Large intestine (tissue), 3 donors: ENCODE measurements around the gene ITPK1. TPM values are rescaled to one million over a fixed set of nuclear protein-coding genes. Genes with fewer than 3 reads are reported as not detected.

Experiments used
- DNase-seq, 2 donors: peaks; one replicate each; pipeline versions ENCODE4 v3.0.0 to v3.0.0-alpha.2; 2013
- H3K27ac ChIP-seq: one replicate; pipeline ENCODE4 v1.5.1; 2013; ENCODE audit warnings: low read length
- H3K27me3 ChIP-seq: 2 replicates; pipeline ENCODE4 v1.6.1; 2013; ENCODE audit warnings: low read length; ENCODE audit not compliant: control insufficient read depth, insufficient read depth
- H3K36me3 ChIP-seq: 2 replicates; pipeline ENCODE4 v1.6.1; 2013; ENCODE audit warnings: low read length; ENCODE audit not compliant: control insufficient read depth, insufficient read depth
- H3K4me1 ChIP-seq: one replicate; pipeline ENCODE4 v1.6.1; 2013; ENCODE audit warnings: low read length; ENCODE audit not compliant: control insufficient read depth, insufficient read depth
- H3K4me3 ChIP-seq: one replicate; pipeline ENCODE4 v1.5.1; 2013; ENCODE audit warnings: low read length
- H3K9me3 ChIP-seq: one replicate; pipeline ENCODE4 v1.6.1; 2013; ENCODE audit warnings: mild to moderate bottlenecking, low read depth, low read length, moderate library complexity; ENCODE audit not compliant: control insufficient read depth
- WGBS: methylation state at CpG from one replicate; pipeline ENCODE4 v1.1.5; 2013; ENCODE audit warnings: low lambda C conversion rate; ENCODE audit not compliant: insufficient coverage; 5-methylcytosine and 5-hydroxymethylcytosine counted together
- polyA plus RNA-seq: library from polyadenylated mRNA; unstranded; fragments of 120-200 nt; gene quantifications from one replicate; pipeline ENCODE4 v1.2.1, GENCODE V29; 2013

ITPK1 gene
- polyA plus RNA-seq, 1 donor = 139 TPM

GRCh38 chr14:92907316-92907911 lies 208.3 kb downstream of the ITPK1 start:
- no peaks in the 10 kb centered on the region for H3K36me3 ChIP-seq
- H3K4me1 ChIP-seq = no peaks in the 10 kb centered on the region
- WGBS = 83% methylated on average over 1 of the region's 6 CpGs

DNA sequence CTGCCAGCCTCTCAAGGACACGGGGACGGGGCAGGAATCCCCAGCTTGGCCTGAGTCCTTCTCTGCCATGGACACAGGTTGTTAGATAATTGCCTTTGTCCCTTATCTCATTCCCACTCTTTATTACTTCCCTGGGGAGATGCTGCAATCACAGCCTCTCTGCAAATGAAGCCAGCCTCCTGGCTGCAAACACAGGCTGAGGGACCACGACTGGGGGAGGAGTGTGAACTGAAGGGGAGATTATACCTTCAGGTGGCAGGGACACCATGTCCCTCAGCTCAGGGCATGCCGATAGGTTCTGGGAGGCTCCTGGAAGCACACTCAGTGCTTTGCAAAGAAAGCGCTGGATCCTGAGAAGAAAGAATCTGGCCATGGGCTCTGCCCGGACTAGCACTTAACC lies 208.9 kb downstream of the ITPK1 start:
- no peaks in the 10 kb centered on the region for H3K4me1 ChIP-seq
- no peak for DNase-seq
- H3K9me3 ChIP-seq = peaks cover 3% of the 10 kb centered on the region
- no peak overlapping the region for H3K4me3 ChIP-seq
- H3K27ac ChIP-seq = no peak overlapping the region
- peaks cover 19% of the 10 kb centered on the region for H3K27me3 ChIP-seq
- H3K36me3 ChIP-seq = no peaks in the 10 kb centered on the region
- WGBS = no CpG with 5 or more reads among the region's 6 CpGs

More at GRCh38 chr14:92907316-92907911, 208.3 kb downstream of the ITPK1 start:
- no peak for DNase-seq
- peaks cover 14% of the 10 kb centered on the region for H3K27me3 ChIP-seq
- no peak overlapping the region for H3K27ac ChIP-seq
- H3K9me3 ChIP-seq = peaks cover 2% of the 10 kb centered on the region
- no peak overlapping the region for H3K4me3 ChIP-seq

DNA sequence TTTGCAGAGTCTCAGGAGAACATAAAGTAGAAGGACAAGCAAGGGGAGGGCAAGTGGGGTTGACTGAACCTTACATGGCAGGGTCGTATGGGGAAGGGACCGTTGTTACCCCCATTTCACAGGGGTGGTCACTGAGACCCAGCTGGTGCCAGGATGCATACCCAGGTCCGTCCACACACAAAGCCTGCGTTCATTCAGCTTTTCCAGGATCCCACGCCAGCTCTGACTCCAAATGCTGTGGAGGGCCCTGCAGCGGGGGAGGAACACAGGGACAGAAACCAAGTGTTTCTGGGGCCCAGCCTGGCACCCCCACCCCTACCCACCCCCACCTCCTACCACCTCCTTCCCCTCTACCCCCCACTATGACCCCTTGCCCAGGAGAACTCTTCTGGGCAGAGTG lies 209.3 kb downstream of the ITPK1 start:
- no CpG with 5 or more reads among the region's 6 CpGs for WGBS
- no peaks in the 10 kb centered on the region for H3K4me1 ChIP-seq
- H3K27me3 ChIP-seq = peaks cover 19% of the 10 kb centered on the region
- no peak overlapping the region for H3K27ac ChIP-seq
- H3K36me3 ChIP-seq = no peaks in the 10 kb centered on the region
- DNase-seq = no peak
- no peak overlapping the region for H3K4me3 ChIP-seq
- H3K9me3 ChIP-seq = peaks cover 3% of the 10 kb centered on the region

DNA sequence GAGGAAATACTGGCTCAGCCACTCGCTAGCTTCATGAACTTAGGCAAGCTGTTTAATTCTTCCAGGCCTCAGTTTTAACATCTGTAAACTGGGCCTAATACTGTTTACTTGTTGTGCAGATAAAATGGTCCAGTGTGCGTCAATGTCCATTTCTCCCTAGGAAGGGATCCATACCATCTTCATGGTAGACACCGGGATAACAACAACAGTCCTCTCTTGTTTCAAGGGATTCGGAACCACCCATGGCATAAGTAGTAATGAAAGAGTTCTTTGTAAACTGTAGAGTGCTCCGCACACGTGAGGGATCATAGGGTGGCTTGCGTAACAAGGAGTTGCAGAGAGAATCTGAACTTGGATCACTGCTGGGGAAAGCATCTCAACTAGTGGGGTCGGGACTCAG lies 210.1 kb downstream of the ITPK1 start:
- Histone ChIP-seq H3K27ac (no peak overlapping the region), H3K27me3 (peaks cover 19% of the 10 kb centered on the region), H3K4me1 (no peaks in the 10 kb centered on the region), H3K9me3 (peaks cover 3% of the 10 kb centered on the region), H3K36me3 (no peaks in the 10 kb centered on the region), H3K4me3 (no peak overlapping the region)
- 100% methylated on average over 1 of the region's 8 CpGs for WGBS
- DNase-seq = no peak

- Histone ChIP-seq H3K4me1 (no peaks in the 10 kb centered on the region), H3K36me3 (no peaks in the 10 kb centered on the region), H3K4me3 (no peak overlapping the region), H3K27me3 (peaks cover 19% of the 10 kb centered on the region), H3K27ac (no peak overlapping the region), H3K9me3 (peaks cover 3% of the 10 kb centered on the region)
- WGBS = no CpG with 5 or more reads among the region's 6 CpGs
- no peak for DNase-seq
Observed at GRCh38 chr14:92903359-92903758, 212.4 kb downstream of the ITPK1 start.

DNA sequence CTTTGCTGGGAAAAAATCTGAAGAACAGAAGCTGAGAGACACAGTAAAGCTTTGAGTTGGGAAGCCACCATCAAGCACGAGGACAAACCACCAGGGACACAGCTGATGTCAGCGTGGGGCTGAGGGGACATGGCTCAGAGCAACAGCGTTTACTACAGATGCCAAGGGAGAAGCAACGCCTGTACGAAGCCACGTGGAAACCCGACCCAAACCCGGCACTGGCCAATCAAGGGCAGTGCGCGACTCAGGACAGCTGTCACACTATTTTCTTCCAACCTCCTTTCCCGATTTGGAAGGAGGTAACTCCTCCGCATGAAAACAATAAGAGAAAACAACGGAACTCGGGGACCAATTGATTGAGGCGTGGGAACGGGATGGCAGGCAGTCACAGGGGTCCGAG lies 213.0 kb downstream of the ITPK1 start:
- H3K9me3 ChIP-seq = peaks cover 3% of the 10 kb centered on the region
- no peaks in the 10 kb centered on the region for H3K36me3 ChIP-seq
- WGBS = 47% methylated on average over 2 of the region's 17 CpGs

DNA sequence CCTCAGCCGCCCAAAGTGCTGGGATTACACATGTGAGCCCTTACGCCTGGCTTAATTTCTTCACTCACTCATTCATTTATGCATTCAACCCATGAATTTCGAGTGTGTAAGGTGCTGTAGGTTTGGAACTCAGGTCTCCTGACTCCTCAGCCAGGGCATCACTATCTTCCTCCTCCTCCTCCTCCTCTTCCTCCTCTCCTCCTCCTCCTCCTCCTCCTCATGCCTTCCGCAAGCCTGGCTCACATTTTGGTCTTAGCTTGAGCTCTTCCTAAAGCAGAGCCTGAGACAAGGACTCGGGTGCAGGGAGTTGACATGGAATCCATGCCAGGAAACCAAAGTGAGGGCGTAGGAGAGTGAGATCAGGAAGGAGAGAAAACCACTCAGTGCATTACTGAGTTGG lies 213.5 kb downstream of the ITPK1 start:
- no peaks in the 10 kb centered on the region for H3K36me3 ChIP-seq
- no peak for DNase-seq
- peaks cover 19% of the 10 kb centered on the region for H3K27me3 ChIP-seq
- H3K27ac ChIP-seq = no peak overlapping the region
- no CpG with 5 or more reads among the region's 6 CpGs for WGBS
- peaks cover 3% of the 10 kb centered on the region for H3K9me3 ChIP-seq
- no peaks in the 10 kb centered on the region for H3K4me1 ChIP-seq
- H3K4me3 ChIP-seq = no peak overlapping the region

More for the DNA sequence above, 213.0 kb downstream of the ITPK1 start:
- H3K27me3 ChIP-seq = peaks cover 19% of the 10 kb centered on the region
- H3K4me1 ChIP-seq = no peaks in the 10 kb centered on the region
- H3K4me3 ChIP-seq = no peak overlapping the region
- no peak overlapping the region for H3K27ac ChIP-seq
- no peak for DNase-seq

DNA sequence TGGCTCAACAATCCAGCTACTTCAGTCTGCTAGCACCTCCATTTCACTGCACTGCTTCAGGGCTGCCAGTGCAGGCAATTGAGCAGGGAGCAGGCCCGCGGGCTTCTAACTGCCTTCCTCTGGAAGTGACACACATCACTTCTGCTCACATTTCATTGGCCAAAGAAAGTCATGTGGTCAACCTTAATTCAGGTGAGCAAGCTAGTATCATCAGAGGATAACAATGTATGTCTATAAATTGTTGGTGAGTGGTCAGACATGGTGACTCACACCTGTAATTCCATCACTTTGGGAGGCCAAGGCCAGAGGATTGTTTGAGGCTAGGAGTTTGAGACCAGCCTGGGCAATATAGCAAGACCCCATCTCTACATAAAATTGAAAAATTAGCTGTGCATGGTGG lies 215.1 kb downstream of the ITPK1 start:
- WGBS = no CpG with 5 or more reads among the region's 2 CpGs
- H3K27me3 ChIP-seq = peaks cover 19% of the 10 kb centered on the region
- DNase-seq = no peak

DNA sequence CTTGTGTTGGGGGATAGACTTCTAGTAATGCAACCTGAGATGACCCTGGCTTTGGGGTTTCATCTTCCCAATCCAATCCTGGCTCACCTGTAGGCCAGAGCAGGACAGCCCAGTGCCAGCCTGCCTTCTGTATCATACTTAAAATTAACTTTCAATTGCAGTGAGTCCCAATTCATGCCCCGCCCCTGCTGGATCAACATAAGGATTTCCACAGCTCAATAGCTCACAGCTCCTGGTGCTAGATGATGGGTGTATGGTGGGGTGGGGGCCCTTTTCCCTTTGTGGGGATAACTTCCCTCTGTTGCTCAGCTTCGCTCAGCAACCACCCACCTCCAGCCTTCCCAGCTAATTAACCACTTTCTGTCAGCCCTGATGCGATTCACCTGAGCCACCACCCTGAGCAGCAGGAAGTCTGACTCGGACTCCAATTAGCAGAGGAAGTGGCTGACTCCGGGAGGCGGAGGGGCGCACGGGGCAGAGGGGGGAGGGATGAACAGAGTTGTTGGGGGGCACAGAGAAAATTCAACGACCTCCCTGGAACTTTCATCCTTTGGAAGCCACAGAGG lies 217.1 kb downstream of the ITPK1 start:
- Histone ChIP-seq H3K9me3 (peaks cover 3% of the 10 kb centered on the region), H3K27ac (no peak overlapping the region), H3K36me3 (no peaks in the 10 kb centered on the region), H3K4me1 (no peaks in the 10 kb centered on the region), H3K4me3 (no peak overlapping the region), H3K27me3 (peaks cover 17% of the 10 kb centered on the region)
- WGBS = no CpG with 5 or more reads among the region's 9 CpGs
- no peak for DNase-seq

More for the DNA sequence above, 215.1 kb downstream of the ITPK1 start:
- H3K4me3 ChIP-seq = no peak overlapping the region
- no peaks in the 10 kb centered on the region for H3K36me3 ChIP-seq
- no peak overlapping the region for H3K27ac ChIP-seq
- H3K4me1 ChIP-seq = no peaks in the 10 kb centered on the region
- H3K9me3 ChIP-seq = peaks cover 3% of the 10 kb centered on the region

- no peak overlapping the region for H3K27ac ChIP-seq
- no peak for DNase-seq
- no peaks in the 10 kb centered on the region for H3K36me3 ChIP-seq
- H3K9me3 ChIP-seq = peaks cover 3% of the 10 kb centered on the region
- H3K4me1 ChIP-seq = no peaks in the 10 kb centered on the region
- WGBS = no CpG with 5 or more reads among the region's 5 CpGs
- H3K27me3 ChIP-seq = peaks cover 11% of the 10 kb centered on the region
- no peak overlapping the region for H3K4me3 ChIP-seq
Observed at GRCh38 chr14:92897922-92898565, 217.7 kb downstream of the ITPK1 start.
